ENCODE results near the gene NXT1. TPM values are rescaled to one million over a fixed set of nuclear protein-coding genes. Genes with fewer than 3 reads are reported as not detected.

The NXT1 gene
- total RNA-seq, 1 donor from 2014 or later, result 16.2 TPM

- DNase-seq, result no peak
Measured at GRCh38 chr20:23391707-23392310, 41.2 kb downstream of the NXT1 start.

GRCh38 chr20:23393996-23394775, 43.6 kb downstream of the NXT1 start:
- DNase-seq, result no peak

GRCh38 chr20:23396950-23397627, 46.5 kb downstream of the NXT1 start:
- DNase-seq, result no peak

- DNase-seq, result no peak
Measured at GRCh38 chr20:23397961-23398360, 47.4 kb downstream of the NXT1 start.

GRCh38 chr20:23399568-23400241, 49.1 kb downstream of the NXT1 start:
- no peak for DNase-seq

- no peak for DNase-seq
Measured at GRCh38 chr20:23401051-23401450, 50.5 kb downstream of the NXT1 start.

GRCh38 chr20:23403751-23404150, 53.2 kb downstream of the NXT1 start:
- DNase-seq, result no peak

GRCh38 chr20:23404196-23404595, 53.6 kb downstream of the NXT1 start:
- no peak for DNase-seq

Small RNA genes within 50 kb of the gene (small RNA-seq; reads per million reads assigned to genes)
- gene RNA5SP479 (ENCODE audit: low replicate concordance), result not detected

Other genes starting within 250 kb of the NXT1 start
- 17.3 TPM for gene GZF1, start 11.4 kb downstream of the NXT1 start, total RNA-seq
- 18.9 TPM for gene NAPB, start 70.7 kb downstream of the NXT1 start, total RNA-seq
- gene CSTL1, start 88.9 kb downstream of the NXT1 start, total RNA-seq, result not detected
- not detected for gene CST11, start 102.1 kb downstream of the NXT1 start, total RNA-seq
- not detected for gene CST8, start 140.3 kb downstream of the NXT1 start, total RNA-seq
- not detected for gene CST9L, start 217.7 kb downstream of the NXT1 start, total RNA-seq